GM12878 (cell line): ENCODE measurements around the gene ELMOD2. TPM values are rescaled to one million over a fixed set of nuclear protein-coding genes. Genes with fewer than 3 reads are reported as not detected.
A peak's percentile ranks its signal among the peaks of the same experiment; 100 is the strongest.

Experiments used
- BACH1 ChIP-seq: fragments of 450-650 bp; IDR thresholded peaks from 2 replicates; pipeline ENCODE4 v1.6.1; 2017; ENCODE audit warnings: mild to moderate bottlenecking, borderline replicate concordance
- CBX3 ChIP-seq: fragments of 200-600 bp; sonication (generic); IDR thresholded peaks from 2 replicates; pipeline ENCODE4 v1.6.1; 2016; ENCODE audit warnings: low read depth, borderline replicate concordance
- CEBPB ChIP-seq, 2 experiments: fragments of 150-350 bp in 1 of 2; IDR thresholded peaks; 2 replicates each; pipeline ENCODE4 v1.6.1; 2012 to 2014; ENCODE audit warnings: low read depth in 2 of 2, low read length in 2 of 2, borderline replicate concordance in 1 of 2, inconsistent platforms in 1 of 2
- CHD1 ChIP-seq: IDR thresholded peaks from 2 replicates; pipeline ENCODE4 v1.6.1; 2012; ENCODE audit warnings: low read depth, low read length, improper control_type of control experiment
- ELK1 ChIP-seq: IDR thresholded peaks from 2 replicates; pipeline ENCODE4 v1.6.1; 2012; ENCODE audit warnings: low read depth, low read length, improper control_type of control experiment
- FOXK2 ChIP-seq: fragments of 450-650 bp; IDR thresholded peaks from 2 replicates; pipeline ENCODE4 v1.6.1; 2017; ENCODE audit warnings: mild to moderate bottlenecking, moderate library complexity
- GABPA ChIP-seq: IDR thresholded peaks from 2 replicates; pipeline ENCODE4 v1.6.1; 2014; ENCODE audit warnings: antibody characterized with exemption, low read depth, mild to moderate bottlenecking, inconsistent platforms
- GATAD2B ChIP-seq: fragments of 450-650 bp; conservative IDR thresholded peaks from 2 replicates; pipeline ENCODE4 v1.6.1; 2017; ENCODE audit warnings: low read depth, mild to moderate bottlenecking, moderate library complexity
- HDAC2 ChIP-seq: fragments of 200-600 bp; sonication (generic); IDR thresholded peaks from 2 replicates; pipeline ENCODE4 v1.6.1; 2017
- IKZF2 ChIP-seq, 2 experiments: fragments of 450-650 bp; IDR thresholded peaks; 2 replicates each; pipeline ENCODE4 v1.6.1; 2017; ENCODE audit warnings: mild to moderate bottlenecking in 2 of 2, moderate library complexity in 2 of 2
- IRF4 ChIP-seq: IDR thresholded peaks from 2 replicates; pipeline ENCODE4 v1.6.1; 2011; ENCODE audit warnings: low read depth, low read length
- JUND ChIP-seq: IDR thresholded peaks from 2 replicates; pipeline ENCODE4 v1.6.1; 2012; ENCODE audit warnings: low read depth, mild to moderate bottlenecking, low read length, improper control_type of control experiment, moderate library complexity
- MEF2B ChIP-seq: fragments of 450-650 bp; IDR thresholded peaks from 2 replicates; pipeline ENCODE4 v1.6.1; 2018; ENCODE audit warnings: mild to moderate bottlenecking, moderate library complexity; ENCODE audit not compliant: partially characterized antibody, poor library complexity, severe bottlenecking
- PML ChIP-seq: IDR thresholded peaks from 2 replicates; pipeline ENCODE4 v1.6.1; 2012; ENCODE audit warnings: low read length, inconsistent platforms
- RUNX3 ChIP-seq: IDR thresholded peaks from 2 replicates; pipeline ENCODE4 v1.6.1; 2012; ENCODE audit warnings: low read length, inconsistent platforms
- SMARCA5 ChIP-seq: fragments of 450-650 bp; IDR thresholded peaks from 2 replicates; pipeline ENCODE4 v1.6.1; 2017; ENCODE audit warnings: mild to moderate bottlenecking
- SPI1 ChIP-seq: IDR thresholded peaks from 2 replicates; pipeline ENCODE4 v1.6.1; 2011; ENCODE audit warnings: low read depth, mild to moderate bottlenecking, low read length, moderate library complexity, borderline replicate concordance; ENCODE audit not compliant: insufficient read depth
- SRF ChIP-seq, 2 experiments: IDR thresholded peaks; 2 replicates each; pipeline ENCODE4 v1.6.1; 2011; ENCODE audit warnings: low read depth in 2 of 2, low read length in 2 of 2, mild to moderate bottlenecking in 1 of 2, moderate library complexity in 1 of 2
- STAT1 ChIP-seq: fragments of 450-650 bp; conservative IDR thresholded peaks from 2 replicates; pipeline ENCODE4 v1.6.1; 2014; ENCODE audit warnings: antibody characterized with exemption, mild to moderate bottlenecking
- TCF3 ChIP-seq: IDR thresholded peaks from 2 replicates; pipeline ENCODE4 v1.6.1; 2012; ENCODE audit warnings: low read depth, mild to moderate bottlenecking, low read length, borderline replicate concordance; ENCODE audit not compliant: insufficient read depth
- polyA plus RNA-seq, 11 experiments: library from polyadenylated mRNA; depleted of rRNA in 4 of 11; unstranded in 6 of 11; stranded (reverse) in 5 of 11; fragments of >200 nt; fragmentation: Nextera tagmentation in 4 of 11; fragmentation: Illumina TruSeq in 1 of 11; extraction: Ambion mirVana in 4 of 11; extraction: Trizol in 1 of 11; gene quantifications; 1 replicate in 1 of 11; 2 replicates in 10 of 11; pipeline versions ENCODE4 v1.2.1 to v1.2.3, GENCODE V29; 2011 to 2016; ENCODE audit warnings: inconsistent platforms in 2 of 11, missing spikeins in 2 of 11, low read depth in 1 of 11
- total RNA-seq, 4 experiments: library from RNA; depleted of rRNA in 3 of 4; stranded (reverse); fragments of >200 nt in 3 of 4; fragmentation: Illumina TruSeq in 1 of 4; extraction: Trizol in 1 of 4; gene quantifications; 2 replicates each; pipeline versions ENCODE4 v1.2.1 to v1.2.3, GENCODE V29; 2013 to 2021
- TF ChIP-seq, protein P1 (sequence below): fragments of 150-350 bp; IDR thresholded peaks from 2 replicates; pipeline ENCODE4 v1.6.1; 2014; ENCODE audit warnings: mild to moderate bottlenecking, low read depth, low read length
- TF ChIP-seq, protein P2 (sequence below): fragments of 450-650 bp; IDR thresholded peaks from 2 replicates; pipeline ENCODE4 v1.6.1; 2017; ENCODE audit warnings: antibody characterized with exemption, mild to moderate bottlenecking, moderate library complexity
- TF ChIP-seq, protein P3 (sequence below): IDR thresholded peaks from 2 replicates; pipeline ENCODE4 v1.6.1; 2012; ENCODE audit warnings: mild to moderate bottlenecking, low read depth, low read length

Gene ELMOD2
- total and polyA plus RNA-seq, 10 of the 15 experiments (the other 5 are each of a cell fraction or from before 2014, with no cell fraction given), result 6.5 to 16.7 (median 12.7) TPM

DNA sequence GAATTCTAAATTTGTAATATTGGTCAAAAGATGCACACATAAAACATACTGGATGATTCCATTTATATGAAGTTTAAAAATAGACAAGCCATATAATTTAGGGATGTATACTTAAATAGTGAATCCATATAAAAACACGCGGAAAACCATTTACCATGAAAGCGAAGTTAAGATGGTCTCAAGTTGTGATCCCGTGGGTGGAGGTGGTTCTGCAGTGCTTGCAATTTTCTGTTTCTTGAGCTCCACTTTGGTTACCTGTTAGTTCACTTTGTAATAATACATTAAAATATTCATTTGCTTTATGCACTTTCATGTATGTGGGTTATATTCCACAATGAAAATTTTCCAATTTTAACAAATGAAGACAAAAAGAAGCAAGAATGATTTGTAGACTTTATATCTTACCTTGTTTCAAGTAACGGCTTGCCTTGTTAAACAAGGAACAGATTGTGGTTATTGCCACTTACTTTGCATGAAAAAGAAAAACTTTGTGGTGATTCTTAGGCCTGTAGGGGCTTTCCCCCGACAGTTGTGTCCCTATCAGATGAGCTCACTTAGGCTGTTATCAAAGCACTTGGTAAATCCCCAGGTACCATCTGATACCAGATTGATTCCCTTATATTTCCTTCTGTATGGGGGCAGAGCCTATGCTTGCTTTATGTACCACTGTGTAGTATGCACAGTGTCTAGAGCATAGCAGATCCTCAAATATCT lies 32.6 kb downstream of the ELMOD2 start (continued):
- TF ChIP-seq ELK1, result no peak
- TF ChIP-seq IKZF2 (IDR thresholded peaks at IDR 0.05), result peak; percentile 54 to 58; a peak in 3 of 4 replicates
- TF ChIP-seq BACH1, result peak; percentile 21; the same call in 1 of the 2 replicates
- no peak for TF ChIP-seq IRF4
- no peak for TF ChIP-seq JUND
- no peak for TF ChIP-seq MEF2B
- TF ChIP-seq SPI1, result no peak
- TF ChIP-seq GABPA, result no peak
- TF ChIP-seq RUNX3, result peak; percentile 98
- no peak for TF ChIP-seq HDAC2
- TF ChIP-seq CBX3, result no peak
- peak; percentile 71 for TF ChIP-seq PML
- TF ChIP-seq GATAD2B, result no peak
- TF ChIP-seq, protein P1, sequence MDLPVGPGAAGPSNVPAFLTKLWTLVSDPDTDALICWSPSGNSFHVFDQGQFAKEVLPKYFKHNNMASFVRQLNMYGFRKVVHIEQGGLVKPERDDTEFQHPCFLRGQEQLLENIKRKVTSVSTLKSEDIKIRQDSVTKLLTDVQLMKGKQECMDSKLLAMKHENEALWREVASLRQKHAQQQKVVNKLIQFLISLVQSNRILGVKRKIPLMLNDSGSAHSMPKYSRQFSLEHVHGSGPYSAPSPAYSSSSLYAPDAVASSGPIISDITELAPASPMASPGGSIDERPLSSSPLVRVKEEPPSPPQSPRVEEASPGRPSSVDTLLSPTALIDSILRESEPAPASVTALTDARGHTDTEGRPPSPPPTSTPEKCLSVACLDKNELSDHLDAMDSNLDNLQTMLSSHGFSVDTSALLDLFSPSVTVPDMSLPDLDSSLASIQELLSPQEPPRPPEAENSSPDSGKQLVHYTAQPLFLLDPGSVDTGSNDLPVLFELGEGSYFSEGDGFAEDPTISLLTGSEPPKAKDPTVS, result no peak
- no peak for TF ChIP-seq SRF (IDR thresholded peaks at IDR 0.05; ENCODE audit: low read depth in 2 of 2, low read length in 2 of 2)
- TF ChIP-seq TCF3, result no peak
- TF ChIP-seq, protein P2, sequence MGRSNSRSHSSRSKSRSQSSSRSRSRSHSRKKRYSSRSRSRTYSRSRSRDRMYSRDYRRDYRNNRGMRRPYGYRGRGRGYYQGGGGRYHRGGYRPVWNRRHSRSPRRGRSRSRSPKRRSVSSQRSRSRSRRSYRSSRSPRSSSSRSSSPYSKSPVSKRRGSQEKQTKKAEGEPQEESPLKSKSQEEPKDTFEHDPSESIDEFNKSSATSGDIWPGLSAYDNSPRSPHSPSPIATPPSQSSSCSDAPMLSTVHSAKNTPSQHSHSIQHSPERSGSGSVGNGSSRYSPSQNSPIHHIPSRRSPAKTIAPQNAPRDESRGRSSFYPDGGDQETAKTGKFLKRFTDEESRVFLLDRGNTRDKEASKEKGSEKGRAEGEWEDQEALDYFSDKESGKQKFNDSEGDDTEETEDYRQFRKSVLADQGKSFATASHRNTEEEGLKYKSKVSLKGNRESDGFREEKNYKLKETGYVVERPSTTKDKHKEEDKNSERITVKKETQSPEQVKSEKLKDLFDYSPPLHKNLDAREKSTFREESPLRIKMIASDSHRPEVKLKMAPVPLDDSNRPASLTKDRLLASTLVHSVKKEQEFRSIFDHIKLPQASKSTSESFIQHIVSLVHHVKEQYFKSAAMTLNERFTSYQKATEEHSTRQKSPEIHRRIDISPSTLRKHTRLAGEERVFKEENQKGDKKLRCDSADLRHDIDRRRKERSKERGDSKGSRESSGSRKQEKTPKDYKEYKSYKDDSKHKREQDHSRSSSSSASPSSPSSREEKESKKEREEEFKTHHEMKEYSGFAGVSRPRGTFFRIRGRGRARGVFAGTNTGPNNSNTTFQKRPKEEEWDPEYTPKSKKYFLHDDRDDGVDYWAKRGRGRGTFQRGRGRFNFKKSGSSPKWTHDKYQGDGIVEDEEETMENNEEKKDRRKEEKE, result no peak
- TF ChIP-seq FOXK2, result no peak
- no peak for TF ChIP-seq CHD1
- no peak for TF ChIP-seq STAT1
- no peak for TF ChIP-seq SMARCA5
- TF ChIP-seq, protein P3, sequence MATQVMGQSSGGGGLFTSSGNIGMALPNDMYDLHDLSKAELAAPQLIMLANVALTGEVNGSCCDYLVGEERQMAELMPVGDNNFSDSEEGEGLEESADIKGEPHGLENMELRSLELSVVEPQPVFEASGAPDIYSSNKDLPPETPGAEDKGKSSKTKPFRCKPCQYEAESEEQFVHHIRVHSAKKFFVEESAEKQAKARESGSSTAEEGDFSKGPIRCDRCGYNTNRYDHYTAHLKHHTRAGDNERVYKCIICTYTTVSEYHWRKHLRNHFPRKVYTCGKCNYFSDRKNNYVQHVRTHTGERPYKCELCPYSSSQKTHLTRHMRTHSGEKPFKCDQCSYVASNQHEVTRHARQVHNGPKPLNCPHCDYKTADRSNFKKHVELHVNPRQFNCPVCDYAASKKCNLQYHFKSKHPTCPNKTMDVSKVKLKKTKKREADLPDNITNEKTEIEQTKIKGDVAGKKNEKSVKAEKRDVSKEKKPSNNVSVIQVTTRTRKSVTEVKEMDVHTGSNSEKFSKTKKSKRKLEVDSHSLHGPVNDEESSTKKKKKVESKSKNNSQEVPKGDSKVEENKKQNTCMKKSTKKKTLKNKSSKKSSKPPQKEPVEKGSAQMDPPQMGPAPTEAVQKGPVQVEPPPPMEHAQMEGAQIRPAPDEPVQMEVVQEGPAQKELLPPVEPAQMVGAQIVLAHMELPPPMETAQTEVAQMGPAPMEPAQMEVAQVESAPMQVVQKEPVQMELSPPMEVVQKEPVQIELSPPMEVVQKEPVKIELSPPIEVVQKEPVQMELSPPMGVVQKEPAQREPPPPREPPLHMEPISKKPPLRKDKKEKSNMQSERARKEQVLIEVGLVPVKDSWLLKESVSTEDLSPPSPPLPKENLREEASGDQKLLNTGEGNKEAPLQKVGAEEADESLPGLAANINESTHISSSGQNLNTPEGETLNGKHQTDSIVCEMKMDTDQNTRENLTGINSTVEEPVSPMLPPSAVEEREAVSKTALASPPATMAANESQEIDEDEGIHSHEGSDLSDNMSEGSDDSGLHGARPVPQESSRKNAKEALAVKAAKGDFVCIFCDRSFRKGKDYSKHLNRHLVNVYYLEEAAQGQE, result no peak
- TF ChIP-seq CEBPB (IDR thresholded peaks at IDR 0.05; ENCODE audit: borderline replicate concordance in 1 of 2, low read depth in 2 of 2, low read length in 2 of 2), result peak in 1 of 2 experiments; percentile 52; a peak in 1 of 4 replicates
